ENCODE results near the gene NRP1. TPM values are rescaled to one million over a fixed set of nuclear protein-coding genes. Genes with fewer than 3 reads are reported as not detected.

Gene NRP1
- total and polyA plus RNA-seq, 4 donors = 19.2 to 221 (median 82.2) TPM

- Histone ChIP-seq H3K9me3 (ENCODE audit: control insufficient read depth, low read length) (no peaks in the 10 kb centered on the region), H3K27me3 (ENCODE audit: control insufficient read depth in 1 of 2, insufficient read depth in 2 of 2, low read length in 1 of 2) (no peaks in the 10 kb centered on the region), H3K27ac (ENCODE audit: low read depth in 1 of 2, low read length in 2 of 2) (peak overlapping the region; percentile 41 to 47), H3K4me1 (ENCODE audit: control insufficient read depth in 1 of 2, insufficient read depth in 2 of 2, low read length in 2 of 2) (peaks cover 0 to 3% of the 10 kb centered on the region in 2 donors), H3K36me3 (ENCODE audit: control insufficient read depth in 1 of 2, insufficient read depth in 2 of 2, low read length in 1 of 2) (no peaks in the 10 kb centered on the region), H3K4me3 (ENCODE audit: low read length in 2 of 2) (peak overlapping the region; percentile 42 to 65)
- intact Hi-C loops (cut with DNase I) = loop anchor here (5.0 to 10.0 kb wide), 9 partner anchors 45 to 1305 kb away; no protein-coding TSS in a partner anchor
- WGBS, 2 donors = 2 to 3% methylated on average over 5 of the region's 5 CpGs
- ATAC-seq (ENCODE audit: low FRiP score) (no peak), DNase-seq (no peak)
Observed at GRCh38 chr10:33332183-33333065, 2.0 kb downstream of the NRP1 start.

GRCh38 chr10:33331379-33331694 lies 3.1 kb downstream of the NRP1 start:
- WGBS, 2 donors = 3 to 7% methylated on average over 2 of the region's 2 CpGs

GRCh38 chr10:33330543-33331378 lies 3.7 kb downstream of the NRP1 start:
- WGBS, 2 donors = 1 to 3% methylated on average over 13 of the region's 13 CpGs
- H3K4me1 ChIP-seq (ENCODE audit: control insufficient read depth in 1 of 2, insufficient read depth in 2 of 2, low read length in 2 of 2) = peaks cover 0 to 6% of the 10 kb centered on the region in 2 donors

More at GRCh38 chr10:33331379-33331694, 3.1 kb downstream of the NRP1 start:
- Histone ChIP-seq H3K4me1 (ENCODE audit: control insufficient read depth in 1 of 2, insufficient read depth in 2 of 2, low read length in 2 of 2) (peaks cover 0 to 3% of the 10 kb centered on the region in 2 donors), H3K27ac (ENCODE audit: low read depth in 1 of 2, low read length in 2 of 2) (no peak overlapping the region), H3K27me3 (ENCODE audit: control insufficient read depth in 1 of 2, insufficient read depth in 2 of 2, low read length in 1 of 2) (no peaks in the 10 kb centered on the region), H3K9me3 (ENCODE audit: control insufficient read depth, low read length) (no peaks in the 10 kb centered on the region), H3K4me3 (ENCODE audit: low read length in 2 of 2) (peak overlapping the region; percentile 65 to 69), H3K36me3 (ENCODE audit: control insufficient read depth in 1 of 2, insufficient read depth in 2 of 2, low read length in 1 of 2) (no peaks in the 10 kb centered on the region)
- DNase-seq = no peak
- intact Hi-C loops (cut with DNase I) = loop anchor here (2.0 to 10.0 kb wide), 10 partner anchors 44 to 1307 kb away; no protein-coding TSS in a partner anchor
- no peak for ATAC-seq (ENCODE audit: low FRiP score)

GRCh38 chr10:33329178-33329577 lies 5.3 kb downstream of the NRP1 start:
- ATAC-seq (ENCODE audit: low FRiP score) (no peak), DNase-seq (no peak)
- 91 to 92% methylated on average over 2 of the region's 2 CpGs for WGBS, 2 donors
- Histone ChIP-seq H3K27me3 (ENCODE audit: control insufficient read depth in 1 of 2, insufficient read depth in 2 of 2, low read length in 1 of 2) (no peaks in the 10 kb centered on the region), H3K9me3 (ENCODE audit: control insufficient read depth, low read length) (no peaks in the 10 kb centered on the region), H3K27ac (ENCODE audit: low read depth in 1 of 2, low read length in 2 of 2) (no peak overlapping the region), H3K4me3 (ENCODE audit: low read length in 2 of 2) (no peak overlapping the region), H3K36me3 (ENCODE audit: control insufficient read depth in 1 of 2, insufficient read depth in 2 of 2, low read length in 1 of 2) (no peaks in the 10 kb centered on the region), H3K4me1 (ENCODE audit: control insufficient read depth in 1 of 2, insufficient read depth in 2 of 2, low read length in 2 of 2) (peaks cover 0 to 7% of the 10 kb centered on the region in 2 donors)
- intact Hi-C loops (cut with DNase I) = no loop called here

More at GRCh38 chr10:33330543-33331378, 3.7 kb downstream of the NRP1 start:
- Histone ChIP-seq H3K9me3 (ENCODE audit: control insufficient read depth, low read length) (no peaks in the 10 kb centered on the region), H3K4me3 (ENCODE audit: low read length in 2 of 2) (peak overlapping the region; percentile 65 to 69), H3K36me3 (ENCODE audit: control insufficient read depth in 1 of 2, insufficient read depth in 2 of 2, low read length in 1 of 2) (no peaks in the 10 kb centered on the region), H3K27ac (ENCODE audit: low read depth in 1 of 2, low read length in 2 of 2) (no peak overlapping the region), H3K27me3 (ENCODE audit: control insufficient read depth in 1 of 2, insufficient read depth in 2 of 2, low read length in 1 of 2) (no peaks in the 10 kb centered on the region)
- ATAC-seq (ENCODE audit: low FRiP score) = peak; percentile 60
- DNase-seq = peak; percentile 91 to 95
- intact Hi-C loops (cut with DNase I) = loop anchor here (2.0 to 10.0 kb wide), 10 partner anchors 43 to 1308 kb away; no protein-coding TSS in a partner anchor

- intact Hi-C loops (cut with DNase I) = no loop called here
- Histone ChIP-seq H3K36me3 (ENCODE audit: control insufficient read depth in 1 of 2, insufficient read depth in 2 of 2, low read length in 1 of 2) (no peaks in the 10 kb centered on the region), H3K4me3 (ENCODE audit: low read length in 2 of 2) (no peak overlapping the region), H3K9me3 (ENCODE audit: control insufficient read depth, low read length) (no peaks in the 10 kb centered on the region), H3K27me3 (ENCODE audit: control insufficient read depth in 1 of 2, insufficient read depth in 2 of 2, low read length in 1 of 2) (no peaks in the 10 kb centered on the region), H3K4me1 (ENCODE audit: control insufficient read depth in 1 of 2, insufficient read depth in 2 of 2, low read length in 2 of 2) (peaks cover 0 to 7% of the 10 kb centered on the region in 2 donors), H3K27ac (ENCODE audit: low read depth in 1 of 2, low read length in 2 of 2) (no peak overlapping the region)
- DNase-seq (no peak), ATAC-seq (ENCODE audit: low FRiP score) (no peak)
- WGBS, 2 donors = 93 to 96% methylated on average over 3 of the region's 3 CpGs
Observed at GRCh38 chr10:33328253-33328652, 6.2 kb downstream of the NRP1 start.

GRCh38 chr10:33327751-33328150 lies 6.7 kb downstream of the NRP1 start:
- ATAC-seq (ENCODE audit: low FRiP score) = no peak

GRCh38 chr10:33326933-33327332 lies 7.5 kb downstream of the NRP1 start:
- WGBS, 2 donors = 63 to 65% methylated on average over 2 of the region's 2 CpGs
- peaks cover 0 to 7% of the 10 kb centered on the region in 2 donors for H3K4me1 ChIP-seq (ENCODE audit: control insufficient read depth in 1 of 2, insufficient read depth in 2 of 2, low read length in 2 of 2)
- no peak for DNase-seq
- H3K4me3 ChIP-seq (ENCODE audit: low read length in 2 of 2) = no peak overlapping the region
- intact Hi-C loops (cut with DNase I) = no loop called here
- H3K9me3 ChIP-seq (ENCODE audit: control insufficient read depth, low read length) = no peaks in the 10 kb centered on the region
- ATAC-seq (ENCODE audit: low FRiP score) = no peak
- H3K27me3 ChIP-seq (ENCODE audit: control insufficient read depth in 1 of 2, insufficient read depth in 2 of 2, low read length in 1 of 2) = no peaks in the 10 kb centered on the region
- H3K27ac ChIP-seq (ENCODE audit: low read depth in 1 of 2, low read length in 2 of 2) = no peak overlapping the region
- no peaks in the 10 kb centered on the region for H3K36me3 ChIP-seq (ENCODE audit: control insufficient read depth in 1 of 2, insufficient read depth in 2 of 2, low read length in 1 of 2)

More at GRCh38 chr10:33327751-33328150, 6.7 kb downstream of the NRP1 start:
- Histone ChIP-seq H3K27ac (ENCODE audit: low read depth in 1 of 2, low read length in 2 of 2) (no peak overlapping the region), H3K36me3 (ENCODE audit: control insufficient read depth in 1 of 2, insufficient read depth in 2 of 2, low read length in 1 of 2) (no peaks in the 10 kb centered on the region), H3K4me3 (ENCODE audit: low read length in 2 of 2) (no peak overlapping the region), H3K27me3 (ENCODE audit: control insufficient read depth in 1 of 2, insufficient read depth in 2 of 2, low read length in 1 of 2) (no peaks in the 10 kb centered on the region), H3K4me1 (ENCODE audit: control insufficient read depth in 1 of 2, insufficient read depth in 2 of 2, low read length in 2 of 2) (peaks cover 0 to 7% of the 10 kb centered on the region in 2 donors), H3K9me3 (ENCODE audit: control insufficient read depth, low read length) (no peaks in the 10 kb centered on the region)
- intact Hi-C loops (cut with DNase I) = no loop called here
- DNase-seq = no peak

GRCh38 chr10:33325929-33326328 lies 8.5 kb downstream of the NRP1 start:
- H3K27ac ChIP-seq (ENCODE audit: low read depth in 1 of 2, low read length in 2 of 2) = no peak overlapping the region
- H3K27me3 ChIP-seq (ENCODE audit: control insufficient read depth in 1 of 2, insufficient read depth in 2 of 2, low read length in 1 of 2) = no peaks in the 10 kb centered on the region
- peak overlapping the region in 1 of 2 donors; percentile 41 for H3K4me3 ChIP-seq (ENCODE audit: low read length in 2 of 2)
- WGBS, 2 donors = 36 to 47% methylated on average over 2 of the region's 2 CpGs
- ATAC-seq (ENCODE audit: low FRiP score) (no peak), DNase-seq (no peak)
- no peaks in the 10 kb centered on the region for H3K9me3 ChIP-seq (ENCODE audit: control insufficient read depth, low read length)
- no peaks in the 10 kb centered on the region for H3K36me3 ChIP-seq (ENCODE audit: control insufficient read depth in 1 of 2, insufficient read depth in 2 of 2, low read length in 1 of 2)
- intact Hi-C loops (cut with DNase I) = no loop called here
- peaks cover 0 to 5% of the 10 kb centered on the region in 2 donors for H3K4me1 ChIP-seq (ENCODE audit: control insufficient read depth in 1 of 2, insufficient read depth in 2 of 2, low read length in 2 of 2)
